HG02852 (cell line): ENCODE results near the gene C1QTNF8.

Experiments
- ATAC-seq: cut with Tn5 transposase; IDR thresholded peaks from one replicate; pipeline ENCODE4 v1.9.1; 2021; ENCODE audit warnings: mild to moderate bottlenecking, moderate library complexity; ENCODE audit not compliant: unreplicated experiment

C1QTNF8 gene

GRCh38 chr16:1080801-1081733 is 15.0 kb downstream of the C1QTNF8 start:
- ATAC-seq = no peak

- ATAC-seq = no peak
These were observed 16.1 kb downstream of the C1QTNF8 start for GRCh38 chr16:1079786-1080525.

- no peak for ATAC-seq
These were observed 16.7 kb downstream of the C1QTNF8 start for GRCh38 chr16:1079341-1079740.

GRCh38 chr16:1078579-1079021 is 17.4 kb downstream of the C1QTNF8 start:
- ATAC-seq = no peak

GRCh38 chr16:1077877-1078578 is 18.0 kb downstream of the C1QTNF8 start:
- ATAC-seq = no peak

- ATAC-seq = no peak
These were observed 19.1 kb downstream of the C1QTNF8 start for GRCh38 chr16:1076801-1077576.

- ATAC-seq = no peak
These were observed 20.5 kb downstream of the C1QTNF8 start for GRCh38 chr16:1075546-1075945.

- ATAC-seq = no peak
These were observed 21.7 kb downstream of the C1QTNF8 start for GRCh38 chr16:1074379-1074649.

GRCh38 chr16:1073566-1074378 is 22.3 kb downstream of the C1QTNF8 start:
- no peak for ATAC-seq

- ATAC-seq = no peak
These were observed 22.8 kb downstream of the C1QTNF8 start for GRCh38 chr16:1073262-1073558.

- ATAC-seq = no peak
These were observed 23.4 kb downstream of the C1QTNF8 start, which contains the start of gene SSTR5 for GRCh38 chr16:1072526-1073261. Gene SSTR5, plus strand, starts transcription at chr16:1072747. Its CDS starts 6,122 bp downstream, at chr16:1078869.

GRCh38 chr16:1071561-1072225 is 24.4 kb downstream of the C1QTNF8 start:
- no peak for ATAC-seq

GRCh38 chr16:1070864-1071408 is 25.1 kb downstream of the C1QTNF8 start:
- ATAC-seq = no peak

- no peak for ATAC-seq
These were observed 25.8 kb downstream of the C1QTNF8 start for GRCh38 chr16:1070084-1070863.

GRCh38 chr16:1069154-1069553 is 26.9 kb downstream of the C1QTNF8 start:
- ATAC-seq = no peak

- no peak for ATAC-seq
These were observed 27.6 kb downstream of the C1QTNF8 start for GRCh38 chr16:1068451-1068850.

- ATAC-seq = no peak
These were observed 28.4 kb downstream of the C1QTNF8 start for GRCh38 chr16:1067629-1068028.
